Measurements from ENCODE around the gene MYBPH.

MYBPH gene

GRCh38 chr1:203128716-203129500 lies 46.7 kb downstream of the MYBPH start:
- no peak for DNase-seq (ENCODE audit: low read depth)

- no peak for DNase-seq (ENCODE audit: low read depth)
Observed at GRCh38 chr1:203128431-203128715, 47.3 kb downstream of the MYBPH start.

- no peak for DNase-seq (ENCODE audit: low read depth)
Observed at GRCh38 chr1:203127666-203128430, 47.8 kb downstream of the MYBPH start, which contains the start of gene ADORA1. ADORA1 (plus strand) TSS chr1:203127726; CDS start chr1:203128842, 1,116 bp downstream.

GRCh38 chr1:203126866-203127665 lies 48.6 kb downstream of the MYBPH start:
- no peak for DNase-seq (ENCODE audit: low read depth)

- DNase-seq (ENCODE audit: low read depth): no peak
Observed at GRCh38 chr1:203126151-203126865, 49.3 kb downstream of the MYBPH start.

- no peak for DNase-seq (ENCODE audit: low read depth)
Observed at GRCh38 chr1:203124546-203125317, 50.9 kb downstream of the MYBPH start.

- DNase-seq (ENCODE audit: low read depth): no peak
Observed at GRCh38 chr1:203124011-203124410, 51.6 kb downstream of the MYBPH start.

- DNase-seq (ENCODE audit: low read depth): no peak
Observed at GRCh38 chr1:203122159-203122558, 53.5 kb downstream of the MYBPH start.

GRCh38 chr1:203121186-203122015 lies 54.2 kb downstream of the MYBPH start:
- no peak for DNase-seq (ENCODE audit: low read depth)

- no peak for DNase-seq (ENCODE audit: low read depth)
Observed at GRCh38 chr1:203120325-203121153, 55.1 kb downstream of the MYBPH start.
